T47D (cell line): ENCODE data around the gene ABCG4.
"Not testable (repeated sequence)": the region's sequence is repeated elsewhere in the genome, so short reads cannot be mapped to it uniquely, and the experiment has no call there.

Experiments
- DNase-seq, 2 experiments: peaks; one replicate each; pipeline versions ENCODE4 v3.0.0 to v3.0.0-alpha.2; 2011 to 2012; ENCODE audit warnings: low read depth in 1 of 2, low spot score in 1 of 2
- JUND ChIP-seq: IDR thresholded peaks from 2 replicates; pipeline ENCODE4 v1.6.1; 2012; ENCODE audit warnings: low read depth
- in situ Hi-C: cut with HindIII; loops from 2 replicates; pipeline ENCODE4 v1.10.0; 2016; ENCODE audit warnings: low sequenced_read_pairs, low pct_unique_long_range_greater_than_20kb

Gene ABCG4

DNA sequence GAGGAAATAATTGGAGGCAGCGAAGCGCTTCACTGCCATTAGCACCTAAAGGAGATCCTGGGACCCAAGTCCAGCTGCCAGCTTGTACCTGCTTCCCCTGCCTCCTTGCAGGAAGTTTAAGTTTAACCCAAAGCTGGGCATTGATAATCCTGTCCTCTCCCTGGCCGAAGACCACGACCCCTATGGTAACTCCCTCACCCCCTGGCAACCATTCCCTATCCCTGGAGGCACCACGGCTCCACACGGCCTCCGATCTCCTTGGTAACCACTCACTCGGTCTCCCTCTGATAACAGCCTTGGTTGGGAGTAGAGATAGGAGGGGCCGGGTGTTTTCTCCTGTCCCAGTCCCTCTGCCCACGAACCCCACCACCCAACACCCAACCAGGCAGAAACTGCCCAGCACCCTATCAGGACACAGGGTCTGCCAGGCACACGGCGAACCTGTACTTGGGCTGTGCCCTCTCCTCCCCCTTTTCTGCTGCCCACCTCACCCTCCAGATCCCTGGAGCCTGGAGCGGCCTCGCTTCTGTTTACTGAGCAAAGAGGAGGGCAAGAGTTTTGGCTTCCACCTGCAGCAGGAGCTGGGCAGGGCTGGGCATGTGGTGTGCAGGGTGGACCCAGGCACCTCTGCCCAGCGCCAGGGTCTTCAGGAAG, 37.3 kb downstream of the ABCG4 start:
- in situ Hi-C loops, result no loop called here
- no peak for DNase-seq
- TF ChIP-seq JUND, result no peak

DNA sequence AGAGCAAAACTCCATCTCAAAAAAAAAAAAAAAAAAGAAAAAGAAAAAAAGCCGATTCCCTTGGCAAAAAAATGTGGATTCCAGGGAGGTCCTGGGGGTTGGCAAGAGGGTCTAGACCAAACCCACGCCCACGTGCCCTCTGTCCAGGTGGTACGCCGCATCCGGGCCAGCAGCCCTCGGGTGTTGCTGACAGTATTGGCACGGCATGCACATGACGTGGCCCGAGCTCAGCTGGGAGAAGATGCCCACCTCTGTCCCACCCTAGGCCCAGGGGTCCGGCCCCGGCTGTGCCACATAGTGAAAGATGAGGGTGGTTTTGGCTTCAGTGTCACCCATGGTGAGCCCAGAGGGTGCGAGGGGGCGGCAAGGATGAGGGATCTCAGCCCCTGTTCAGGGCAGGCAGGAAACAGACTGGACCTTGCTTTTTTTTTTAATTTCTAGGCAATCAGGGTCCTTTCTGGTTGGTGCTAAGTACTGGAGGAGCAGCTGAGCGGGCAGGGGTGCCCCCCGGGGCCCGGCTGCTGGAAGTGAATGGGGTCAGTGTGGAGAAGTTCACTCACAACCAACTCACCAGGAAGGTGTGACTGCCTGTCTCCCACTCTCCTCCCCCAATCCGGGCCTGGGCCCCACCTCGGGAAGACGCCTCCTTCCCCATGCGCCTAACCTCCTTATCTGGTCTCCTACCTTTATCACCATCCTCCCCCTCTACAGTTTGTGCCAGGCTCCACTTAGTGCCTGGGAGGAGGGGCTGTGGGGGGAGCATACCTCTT, 38.5 kb downstream of the ABCG4 start:
- DNase-seq, result no peak
- in situ Hi-C loops, result no loop called here
- TF ChIP-seq JUND, result no peak

DNA sequence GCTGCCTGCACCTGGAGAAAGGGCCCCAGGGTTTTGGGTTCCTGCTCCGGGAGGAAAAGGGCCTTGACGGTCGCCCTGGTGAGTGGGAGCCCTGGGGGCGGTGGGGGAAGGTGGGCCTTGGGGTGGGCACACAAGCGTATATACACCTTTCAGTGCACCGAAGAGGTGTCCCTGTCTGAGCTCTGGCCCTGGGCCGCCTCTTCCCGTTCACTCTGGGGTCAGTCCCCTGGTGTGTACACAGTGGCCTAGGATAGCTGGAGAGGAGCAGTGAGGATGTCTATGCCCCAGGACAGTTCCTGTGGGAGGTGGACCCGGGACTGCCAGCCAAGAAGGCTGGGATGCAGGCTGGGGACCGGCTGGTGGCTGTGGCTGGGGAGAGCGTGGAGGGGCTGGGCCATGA, 39.2 kb downstream of the ABCG4 start:
- TF ChIP-seq JUND, result no peak
- DNase-seq, result no peak
- in situ Hi-C loops, result no loop called here

DNA sequence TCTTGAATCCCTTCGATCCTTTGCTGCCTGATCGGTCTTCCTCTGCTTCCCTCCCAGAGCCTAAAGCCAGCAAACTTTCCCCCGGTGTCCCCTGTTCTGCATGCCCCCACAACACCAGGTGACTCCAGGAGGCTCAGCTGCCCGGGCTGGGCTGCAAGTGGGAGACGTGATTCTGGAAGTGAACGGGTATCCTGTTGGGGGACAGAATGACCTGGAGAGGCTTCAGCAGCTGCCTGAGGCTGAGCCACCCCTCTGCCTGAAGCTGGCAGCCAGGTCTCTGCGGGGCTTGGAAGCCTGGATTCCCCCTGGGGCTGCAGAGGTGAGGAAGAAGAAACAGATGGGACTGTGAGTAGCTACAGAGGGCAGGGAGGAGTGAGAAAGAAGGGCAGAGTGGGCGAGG, 40.0 kb downstream of the ABCG4 start:
- DNase-seq, result no peak
- TF ChIP-seq JUND, result no peak
- in situ Hi-C loops, result no loop called here

DNA sequence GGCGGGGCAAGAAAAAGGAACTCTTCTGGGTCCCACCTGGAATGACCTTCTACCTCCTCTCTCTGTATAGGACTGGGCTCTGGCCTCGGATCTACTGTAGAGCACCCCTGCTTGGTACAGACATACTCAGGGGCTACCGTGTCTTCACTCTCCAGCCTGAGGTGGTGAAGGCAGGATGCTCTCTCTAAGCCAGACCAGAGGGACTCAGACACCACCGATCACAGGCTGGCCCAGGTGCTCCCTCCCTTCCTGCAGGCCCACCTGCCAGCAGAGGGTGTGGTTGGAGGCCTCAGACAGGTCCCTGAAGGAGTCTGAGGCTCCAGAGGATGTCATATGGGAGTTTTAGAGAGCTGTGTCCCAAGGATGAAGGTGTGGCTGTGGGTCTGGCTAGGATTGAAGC, 40.5 kb downstream of the ABCG4 start:
- TF ChIP-seq JUND, result no peak
- in situ Hi-C loops, result no loop called here
- no peak for DNase-seq

DNA sequence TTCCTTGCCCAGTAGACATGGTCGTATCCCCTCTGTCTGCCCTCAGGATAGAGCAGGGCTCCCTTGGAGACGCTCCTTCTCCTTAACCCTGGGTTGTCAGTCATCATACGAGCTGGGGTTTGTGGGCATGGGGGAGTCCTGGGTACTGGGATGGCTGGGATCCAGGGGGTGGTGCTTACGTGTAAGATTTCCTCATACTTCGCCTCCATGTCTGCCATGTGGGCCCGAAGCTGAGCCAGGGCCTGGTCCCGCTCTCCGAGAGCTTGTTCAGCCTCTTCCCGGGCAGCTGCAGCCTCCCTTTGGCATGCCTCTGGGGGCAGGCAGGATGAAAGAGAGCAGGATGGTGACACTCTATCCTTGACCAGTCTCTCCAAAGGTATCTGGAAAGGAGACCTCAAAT, 41.7 kb downstream of the ABCG4 start:
- no peak for TF ChIP-seq JUND
- DNase-seq, result no peak
- in situ Hi-C loops, result no loop called here

DNA sequence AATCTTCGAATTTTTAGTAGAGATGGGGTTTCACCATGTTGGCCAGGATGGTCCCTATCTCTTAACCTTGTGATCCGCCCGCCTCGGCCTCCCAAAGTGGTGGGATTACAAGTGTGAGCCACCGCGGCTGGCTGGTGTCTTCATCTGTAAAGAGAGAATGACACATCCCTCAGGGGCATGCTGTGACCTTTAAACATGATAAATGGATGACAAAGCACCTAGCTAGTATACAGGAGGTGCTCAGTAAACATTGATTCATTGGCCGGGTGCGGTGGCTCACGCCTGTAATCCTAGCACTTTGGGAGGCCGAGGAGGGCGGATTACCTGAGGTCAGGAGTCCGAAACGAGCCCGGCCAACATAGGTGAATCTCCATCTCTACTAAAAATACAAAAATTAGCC, 42.4 kb downstream of the ABCG4 start:
- DNase-seq, in situ Hi-C loops: not testable (repeated sequence)

DNA sequence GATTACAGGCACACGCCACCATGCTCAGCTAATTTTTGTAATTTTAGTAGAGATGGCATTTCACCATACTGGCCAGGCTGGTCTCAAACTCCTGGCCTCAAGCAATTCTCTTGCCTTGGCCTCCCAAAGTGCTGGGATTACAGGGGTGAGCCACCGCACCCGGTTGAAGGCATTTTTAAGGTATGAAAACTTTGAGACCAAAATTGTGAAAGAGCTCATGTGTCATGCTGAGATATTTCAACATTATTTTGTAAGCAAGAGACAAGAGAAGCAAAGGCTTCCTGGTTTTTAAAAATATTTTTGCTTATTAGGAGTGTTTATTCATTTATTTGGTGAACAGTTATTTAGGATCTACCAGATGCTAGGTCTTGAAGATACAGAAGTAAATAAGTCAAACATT, 43.3 kb downstream of the ABCG4 start:
- TF ChIP-seq JUND, result no peak
- no peak for DNase-seq
- in situ Hi-C loops, result no loop called here

DNA sequence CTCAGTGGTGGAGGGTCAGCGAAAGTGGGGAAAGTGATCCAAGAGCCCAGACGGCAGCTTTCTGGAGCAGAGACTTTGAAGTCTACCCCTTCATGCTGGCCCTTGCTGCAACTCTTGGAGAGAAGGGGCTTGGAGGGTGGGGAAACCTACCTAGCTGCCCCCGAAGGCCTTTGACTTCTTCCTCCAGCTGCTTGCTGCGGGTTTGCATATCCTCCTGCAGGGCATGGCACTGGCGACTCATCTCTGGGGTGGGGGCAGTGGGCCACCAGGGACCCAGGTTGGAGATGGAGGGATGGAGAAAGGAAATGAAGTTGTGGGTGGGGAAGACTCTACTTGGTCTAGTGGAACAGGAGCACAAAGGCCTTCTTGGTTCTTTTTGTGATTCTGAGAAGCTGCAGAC, 44.1 kb downstream of the ABCG4 start:
- TF ChIP-seq JUND, result no peak
- DNase-seq, result no peak
- in situ Hi-C loops, result no loop called here

DNA sequence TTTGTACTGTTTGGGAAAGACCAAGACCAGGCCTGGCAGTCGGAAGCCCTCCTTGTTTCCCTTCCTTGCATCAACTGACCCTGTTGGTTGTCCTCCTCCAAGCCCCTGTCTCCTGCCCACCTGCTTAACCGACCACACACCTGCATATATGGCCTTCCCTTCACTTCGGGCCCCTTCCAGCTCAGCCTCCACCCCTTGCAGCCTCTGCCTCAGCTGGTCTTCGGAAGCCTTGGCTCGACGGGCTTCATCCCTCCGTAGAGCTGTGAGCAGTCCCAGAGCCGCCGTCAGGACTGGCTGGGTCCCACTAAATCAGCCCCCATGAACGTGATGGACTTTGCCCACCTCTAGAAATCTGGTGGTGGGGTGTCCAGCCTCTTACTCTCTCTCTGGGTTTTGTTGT, 44.8 kb downstream of the ABCG4 start:
- no peak for DNase-seq
- in situ Hi-C loops, result no loop called here
- no peak for TF ChIP-seq JUND

DNA sequence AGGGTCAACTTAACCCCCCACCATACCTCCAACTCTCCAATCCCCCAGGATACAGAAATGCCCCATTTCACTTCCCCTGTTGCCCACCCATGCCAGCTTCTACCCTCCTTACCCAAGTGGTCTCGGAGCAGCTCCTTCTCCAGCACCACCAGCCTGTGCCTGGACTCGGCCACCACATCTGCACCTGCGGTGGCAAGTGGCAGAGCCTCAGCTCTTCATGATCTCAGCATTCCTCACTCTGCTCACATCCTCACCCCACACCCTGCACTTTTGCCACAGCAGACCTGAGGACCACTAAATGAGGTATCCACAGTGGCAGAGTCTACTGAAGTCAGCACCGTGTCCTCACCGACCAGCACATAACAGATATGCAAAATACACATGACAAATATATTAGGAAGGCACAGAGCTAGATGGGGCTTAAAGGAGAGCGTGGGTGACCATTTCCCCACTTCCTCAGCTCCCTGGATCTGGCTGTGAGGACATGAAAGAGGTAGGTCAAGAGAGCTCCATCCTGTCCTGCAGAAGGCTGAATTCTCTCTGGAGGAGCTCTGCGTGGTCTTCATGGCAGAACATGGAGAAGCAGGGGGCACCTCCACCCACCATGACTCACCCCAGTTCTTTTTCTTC, 46.1 kb downstream of the ABCG4 start:
- in situ Hi-C loops, result no loop called here
- TF ChIP-seq JUND, result no peak

DNA sequence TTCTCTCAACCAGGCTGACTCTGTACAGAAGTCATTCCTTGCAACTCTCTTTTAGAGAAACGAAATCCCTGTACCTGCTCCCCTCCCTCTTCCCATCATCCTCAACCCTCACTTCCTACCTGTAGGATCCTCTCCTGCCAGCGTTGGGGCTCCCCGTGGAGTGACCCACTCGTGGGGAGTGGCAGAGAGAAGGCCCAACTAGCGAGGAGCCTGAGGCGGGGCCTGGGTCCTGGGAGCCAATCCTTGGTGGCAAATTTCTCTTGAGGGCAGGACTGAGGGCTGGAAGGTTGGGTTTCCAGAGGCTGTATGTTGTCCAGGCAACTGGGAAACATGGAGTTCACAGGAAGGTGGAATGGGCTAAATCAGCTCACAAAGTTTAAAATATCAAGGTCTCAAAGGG, 46.8 kb downstream of the ABCG4 start:
- in situ Hi-C loops, result no loop called here
- DNase-seq, result peak; percentile 98
- TF ChIP-seq JUND, result no peak

More for the DNA sequence above, 46.1 kb downstream of the ABCG4 start:
- no peak for DNase-seq

DNA sequence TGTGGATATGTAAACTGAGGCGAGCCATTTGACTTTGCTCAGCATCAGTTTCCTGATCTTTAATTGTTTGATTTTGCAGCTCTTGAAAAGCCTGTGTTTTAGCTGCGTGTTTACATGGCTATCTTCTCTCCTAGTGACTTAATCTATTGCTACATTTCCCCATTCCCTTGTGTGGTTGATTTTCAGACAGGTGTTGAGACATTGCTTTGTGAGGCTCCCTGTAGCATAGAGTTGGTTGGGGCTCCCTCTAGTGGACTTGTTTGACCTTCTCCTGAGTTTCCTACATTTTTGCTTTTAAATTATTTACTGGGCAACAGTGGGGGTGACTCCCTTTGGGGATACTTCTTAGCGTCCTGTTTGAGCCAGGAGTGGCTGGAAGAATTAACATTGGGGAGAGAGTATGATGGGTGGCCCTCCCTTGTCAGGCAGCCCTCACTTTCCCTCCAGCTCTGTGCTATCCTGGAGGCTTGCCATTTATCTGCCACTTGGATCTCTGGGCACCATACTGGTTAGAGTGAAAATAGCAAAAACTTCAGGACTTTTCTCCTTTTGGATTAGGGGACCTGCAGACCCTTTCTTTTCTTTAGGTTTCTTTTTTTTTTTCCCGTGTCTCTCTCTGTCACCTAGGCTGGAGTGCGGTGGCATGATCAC, 48.1 kb downstream of the ABCG4 start:
- in situ Hi-C loops, result no loop called here
- no peak for TF ChIP-seq JUND
- peak; percentile 82 to 94 for DNase-seq
